GM18526 (cell line): ENCODE results near the gene MAG.

Experiments used
- POLR2A ChIP-seq: IDR thresholded peaks from 3 replicates; pipeline ENCODE4 v1.6.1; 2011; ENCODE audit not compliant: insufficient read length; ENCODE audit errors: extremely low read depth

MAG gene

GRCh38 chr19:35313587-35313986 lies 21.6 kb downstream of the MAG start:
- no peak for TF ChIP-seq POLR2A

GRCh38 chr19:35314031-35314430 lies 22.1 kb downstream of the MAG start:
- no peak for TF ChIP-seq POLR2A

- TF ChIP-seq POLR2A, result no peak
These were observed 23.0 kb downstream of the MAG start for GRCh38 chr19:35314858-35315470.

- no peak for TF ChIP-seq POLR2A
These were observed 23.9 kb downstream of the MAG start for GRCh38 chr19:35315883-35316282.

GRCh38 chr19:35316560-35316959 lies 24.6 kb downstream of the MAG start:
- no peak for TF ChIP-seq POLR2A

- TF ChIP-seq POLR2A, result no peak
These were observed 25.6 kb downstream of the MAG start for GRCh38 chr19:35317464-35318043.

- no peak for TF ChIP-seq POLR2A
These were observed 26.9 kb downstream of the MAG start for GRCh38 chr19:35318679-35319448.

- no peak for TF ChIP-seq POLR2A
These were observed 28.2 kb downstream of the MAG start for GRCh38 chr19:35320065-35320713.

- no peak for TF ChIP-seq POLR2A
These were observed 29.3 kb downstream of the MAG start for GRCh38 chr19:35321291-35321690.

- TF ChIP-seq POLR2A, result no peak
These were observed 30.1 kb downstream of the MAG start for GRCh38 chr19:35322014-35322413.

- TF ChIP-seq POLR2A, result no peak
These were observed 35.7 kb downstream of the MAG start for GRCh38 chr19:35327642-35328041.

GRCh38 chr19:35328851-35329285 lies 36.9 kb downstream of the MAG start, which contains the start of gene CD22:
CD22 (plus strand) TSS chr19:35329187; CDS start chr19:35332041, 2,854 bp downstream.
- peak; percentile 76 for TF ChIP-seq POLR2A

GRCh38 chr19:35329323-35329722 lies 37.4 kb downstream of the MAG start:
- no peak for TF ChIP-seq POLR2A

GRCh38 chr19:35330475-35330874 lies 38.5 kb downstream of the MAG start:
- peak; percentile 58 for TF ChIP-seq POLR2A

GRCh38 chr19:35331551-35332214 lies 39.7 kb downstream of the MAG start:
- TF ChIP-seq POLR2A, result peak; percentile 30
